ENCODE measurements around the gene C16orf82. TPM values are rescaled to one million over a fixed set of nuclear protein-coding genes. Genes with fewer than 3 reads are reported as not detected.

C16orf82 gene
- total RNA-seq, 2 experiments from 2014 or later = not detected

DNA sequence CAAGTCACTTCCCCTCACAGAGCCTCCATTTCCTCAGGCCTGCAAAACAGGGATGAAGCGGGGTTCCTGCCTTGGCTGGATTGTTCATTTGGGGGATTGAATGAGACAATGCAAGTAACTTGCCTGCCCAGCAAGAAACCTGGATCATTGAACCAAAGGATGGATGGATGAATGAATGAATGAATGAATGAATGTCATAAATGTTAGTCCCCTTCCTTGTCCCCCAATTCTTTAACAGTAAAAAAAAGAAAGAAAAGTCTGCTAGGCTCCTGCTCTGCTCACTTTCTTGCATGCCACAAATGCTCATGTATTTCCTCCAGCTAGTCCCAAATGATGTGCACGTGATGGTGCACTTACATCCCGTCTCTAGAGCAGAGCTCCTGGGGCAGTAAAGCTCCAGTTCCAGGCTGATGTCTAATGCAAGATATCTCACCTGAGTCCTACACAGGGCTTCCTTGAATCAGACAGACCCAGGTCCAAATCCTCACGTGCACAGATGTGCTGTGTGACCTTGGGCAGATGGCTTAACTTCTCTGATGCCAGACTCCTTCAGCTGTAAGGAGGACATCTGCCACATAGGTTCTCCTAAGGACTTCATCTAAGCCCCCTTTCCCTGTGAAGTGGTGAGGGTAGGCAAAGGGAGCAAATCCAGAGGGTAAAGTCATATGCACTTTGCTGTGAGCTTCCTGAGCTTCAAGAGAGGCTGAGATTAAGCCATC is 45.5 kb downstream of the C16orf82 start:
- POLR2A ChIA-PET = no interaction called here

DNA sequence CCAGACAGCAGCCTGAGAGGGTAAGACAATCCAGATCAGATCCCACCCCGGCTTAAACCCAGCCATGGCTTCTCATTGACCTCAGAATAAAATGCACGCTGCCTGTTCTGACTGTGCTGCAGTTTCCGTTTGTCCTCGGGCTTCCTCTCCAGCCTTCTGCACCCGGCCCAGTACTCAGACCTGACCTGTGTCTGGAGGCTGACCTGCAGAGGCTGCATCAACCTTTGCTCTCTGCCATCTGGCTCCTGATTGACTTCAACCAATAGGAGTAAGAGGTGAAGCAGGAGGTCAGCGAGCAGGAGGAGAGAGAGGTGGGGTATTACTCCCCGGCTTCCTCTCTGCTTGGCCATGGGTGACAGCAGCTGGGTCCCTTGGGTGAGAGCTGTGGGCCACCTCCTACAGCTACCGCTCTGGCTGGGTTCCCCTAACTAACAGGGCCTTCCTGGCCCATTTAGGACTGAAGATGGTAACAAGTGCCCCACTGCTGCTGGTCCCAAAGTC is 46.7 kb downstream of the C16orf82 start:
- no peaks in the 10 kb centered on the region for H3K36me3 Mint-ChIP-seq
- CTCF ChIA-PET = no interaction called here
- peaks cover 1% of the 10 kb centered on the region for H3K27me3 Mint-ChIP-seq
- no peak overlapping the region for H3K27ac Mint-ChIP-seq
- intact Hi-C loops (cut with micrococcal nuclease) = no loop called here
- POLR2A ChIA-PET = no interaction called here
- DNase-seq = no peak
- no peak overlapping the region for H3K4me3 Mint-ChIP-seq
- H3K4me1 Mint-ChIP-seq (ENCODE audit: low read depth) = peaks cover 5% of the 10 kb centered on the region
- H3K9me3 Mint-ChIP-seq = peaks cover 3% of the 10 kb centered on the region

More for the DNA sequence above, 45.5 kb downstream of the C16orf82 start:
- Mint-ChIP-seq H3K9me3 (peaks cover 3% of the 10 kb centered on the region), H3K27me3 (no peaks in the 10 kb centered on the region), H3K4me1 (ENCODE audit: low read depth) (peaks cover 5% of the 10 kb centered on the region), H3K36me3 (no peaks in the 10 kb centered on the region), H3K27ac (no peak overlapping the region), H3K4me3 (no peak overlapping the region)
- no peak for DNase-seq
- intact Hi-C loops (cut with micrococcal nuclease) = no loop called here
- CTCF ChIA-PET = no interaction called here

DNA sequence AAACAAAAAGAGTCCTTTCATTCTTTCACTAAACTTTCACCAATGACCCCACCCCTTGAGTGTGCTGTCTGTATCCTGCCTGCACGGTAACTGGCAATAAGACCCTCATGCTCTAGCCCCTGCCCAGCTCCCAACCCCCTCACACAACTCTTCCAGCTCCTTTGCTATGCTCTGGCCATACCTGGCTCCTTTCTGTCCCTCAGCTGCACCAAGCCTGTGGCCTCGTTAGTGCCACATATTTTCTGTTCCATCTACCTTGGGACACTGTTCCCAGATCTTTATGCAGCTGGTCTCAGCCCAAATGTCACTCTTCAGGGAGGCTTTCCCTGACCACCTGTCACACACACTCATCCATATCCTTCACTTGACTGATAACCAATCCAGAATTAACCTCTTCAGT is 47.3 kb downstream of the C16orf82 start:
- intact Hi-C loops (cut with micrococcal nuclease) = no loop called here
- no peak overlapping the region for H3K4me3 Mint-ChIP-seq
- DNase-seq = no peak
- peaks cover 3% of the 10 kb centered on the region for H3K9me3 Mint-ChIP-seq
- H3K27me3 Mint-ChIP-seq = peaks cover 1% of the 10 kb centered on the region
- H3K27ac Mint-ChIP-seq = no peak overlapping the region
- no peaks in the 10 kb centered on the region for H3K36me3 Mint-ChIP-seq
- peaks cover 3% of the 10 kb centered on the region for H3K4me1 Mint-ChIP-seq (ENCODE audit: low read depth)
- ChIA-PET POLR2A (no interaction called here), CTCF (no interaction called here)

DNA sequence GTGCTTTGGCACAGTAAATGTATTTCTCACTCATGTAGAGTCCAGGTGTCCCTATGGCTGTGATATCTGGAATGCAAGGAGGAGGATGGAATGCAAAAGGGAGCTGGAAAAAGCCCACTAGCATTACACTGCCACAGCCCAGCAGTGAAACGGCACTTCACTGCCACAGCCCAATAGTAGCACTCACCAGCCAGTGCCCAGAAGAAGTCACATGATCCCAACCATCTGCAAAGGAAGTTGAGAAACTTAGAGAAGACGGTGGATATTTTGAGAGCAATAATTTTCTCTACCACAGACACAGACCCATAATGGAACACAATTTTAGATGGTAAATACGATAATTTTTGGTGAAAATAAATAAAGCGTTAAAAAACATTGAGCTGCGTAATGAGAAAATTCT is 51.8 kb downstream of the C16orf82 start:
- POLR2A ChIA-PET = no interaction called here
- Mint-ChIP-seq H3K4me1 (ENCODE audit: low read depth) (no peaks in the 10 kb centered on the region), H3K27me3 (peaks cover 6% of the 10 kb centered on the region), H3K4me3 (no peak overlapping the region), H3K27ac (no peak overlapping the region), H3K36me3 (peaks cover 9% of the 10 kb centered on the region), H3K9me3 (peaks cover 25% of the 10 kb centered on the region)
- intact Hi-C loops (cut with micrococcal nuclease) = no loop called here
- DNase-seq = no peak
- CTCF ChIA-PET = interaction anchor here (1.8 kb wide), 1 partner anchor 9 kb away, joined by 6 read pairs; no protein-coding TSS in a partner anchor

Other genes with a start within 250 kb of the C16orf82 start
- gene KDM8, start 136.6 kb downstream of the C16orf82 start, total RNA-seq = 1 to 10 TPM; 8.7 to 9.7 TPM
- 100 to 1,000 TPM; 120 to 121 TPM for gene NSMCE1, start 201.8 kb downstream of the C16orf82 start, total RNA-seq
- gene IL4R, start 247.0 kb downstream of the C16orf82 start, total RNA-seq = 100 to 1,000 TPM; 146 to 153 TPM